ENCODE results near the gene PPM1E. TPM values are rescaled to one million over a fixed set of nuclear protein-coding genes. Genes with fewer than 3 reads are reported as not detected.

PPM1E gene
- total and polyA plus RNA-seq, 2 of the 4 experiments (the other 2 are of a cell fraction), result under 0.01 to 0.05 TPM

DNA sequence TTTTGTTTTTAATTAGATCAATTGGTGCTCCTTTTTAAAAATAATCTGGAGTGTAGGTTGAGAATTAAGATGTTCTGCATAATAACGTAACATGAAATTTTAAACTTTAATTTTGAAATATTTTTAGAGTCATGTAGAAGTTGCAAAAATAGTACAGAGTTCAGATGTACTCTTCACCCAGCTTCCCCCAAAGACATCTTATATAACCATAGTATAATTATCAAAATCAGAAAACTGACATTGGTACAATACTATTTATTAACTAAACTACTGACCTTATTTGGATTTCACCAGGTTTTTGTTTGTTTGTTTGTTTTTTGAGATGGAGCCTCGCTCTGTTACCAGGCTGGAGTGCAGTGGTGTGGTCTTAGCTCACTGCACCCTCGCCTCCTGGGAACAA is 76.9 kb downstream of the PPM1E start:
- Histone ChIP-seq H3K4me1 (ENCODE audit: control insufficient read depth, insufficient read depth, low read length) (no peaks in the 10 kb centered on the region), H3K56ac (ENCODE audit: extremely low read depth, insufficient read depth, low read length) (no peak overlapping the region), H2AK9ac (replicated peaks; ENCODE audit: low read depth, low read length, poor library complexity) (no peak overlapping the region), H4K5ac (ENCODE audit: low read depth, low read length) (no peak overlapping the region), H4K8ac (ENCODE audit: low read depth in 2 of 2, low read length in 2 of 2) (no peak overlapping the region), H3K23ac (ENCODE audit: low read depth, low read length) (no peak overlapping the region), H3K27ac (ENCODE audit: insufficient read depth, low read length) (no peak overlapping the region), H3K36me3 (ENCODE audit: control insufficient read depth, insufficient read depth, low read length) (no peaks in the 10 kb centered on the region), H3K27me3 (ENCODE audit: control insufficient read depth, insufficient read depth, low read length) (no peaks in the 10 kb centered on the region), H2BK5ac (ENCODE audit: low read depth, low read length, poor library complexity, severe bottlenecking) (no peak overlapping the region), H3K9me3 (ENCODE audit: control insufficient read depth, insufficient read depth, low read length) (no peaks in the 10 kb centered on the region), H2AFZ (replicated peaks; ENCODE audit: low read length, poor library complexity) (no peak overlapping the region), H3K4me3 (ENCODE audit: insufficient read depth, low read depth, low read length) (no peak overlapping the region), H2BK20ac (ENCODE audit: low read depth, low read length) (no peak overlapping the region), H3K9ac (ENCODE audit: low read depth, low read length) (no peak overlapping the region), H3K14ac (replicated peaks; ENCODE audit: low read depth, low read length) (no peak overlapping the region), H2BK120ac (ENCODE audit: low read depth, low read length) (no peak overlapping the region), H3K4ac (ENCODE audit: low read depth, low read length) (no peak overlapping the region), H3K18ac (ENCODE audit: low read depth, low read length) (no peak overlapping the region), H3K79me1 (ENCODE audit: low read depth in 1 of 2, low read length in 2 of 2) (no peaks in the 10 kb centered on the region), H3K4me2 (ENCODE audit: low read depth, low read length) (no peak overlapping the region), H2BK15ac (ENCODE audit: low read depth, low read length) (no peak overlapping the region), H4K91ac (ENCODE audit: insufficient read depth, low read depth, low read length) (no peak overlapping the region), H4K20me1 (ENCODE audit: insufficient read depth, low read length) (no peaks in the 10 kb centered on the region), H2AK5ac (ENCODE audit: low read depth, low read length) (no peak overlapping the region), H3K9me1 (ENCODE audit: insufficient read depth, low read length) (no peaks in the 10 kb centered on the region)
- ATAC-seq (ENCODE audit: low read depth) (no peak), DNase-seq (no peak)
- BruUV-seq (replicated peaks), result no TSS peak
- WGBS, 2 experiments (ENCODE audit: extremely low coverage in 2 of 2, insufficient read length in 1 of 2), result no CpG with 5 or more reads among the region's 3 CpGs
- in situ Hi-C loops (cut with MboI; ENCODE audit: low sequenced_read_pairs) (no loop called here), dilution Hi-C loops (cut with HindIII; ENCODE audit: low sequenced_read_pairs, unreplicated experiment) (no loop called here), intact Hi-C loops (cut with micrococcal nuclease) (no loop called here)
- CTCF ChIA-PET, result no interaction called here
- POLR2A ChIA-PET (ENCODE audit: unreplicated experiment), result no interaction called here
- no peak for TF ChIP-seq MAZ (IDR thresholded peaks at IDR 0.05; ENCODE audit: borderline replicate concordance, low read depth, low read length)
- no peak for TF ChIP-seq FOS (IDR thresholded peaks at IDR 0.05; ENCODE audit: low read depth, low read length)
- no peak for TF ChIP-seq RFX5 (IDR thresholded peaks at IDR 0.05; ENCODE audit: low read depth, low read length)

Measured in IMR-90 (cell line).